CD4-positive, alpha-beta T cell treated with Interleukin-12 subunit alpha and Interleukin-12 subunit beta, for 1 hour (primary cell): ENCODE measurements around the gene CA12.

Experiments
- DNase-seq: peaks from one replicate; pipeline ENCODE4 v3.0.0-alpha.2; 2020

Gene CA12

GRCh38 chr15:63401714-63402497 lies 20.3 kb upstream of the CA12 start:
- no peak for DNase-seq

DNA sequence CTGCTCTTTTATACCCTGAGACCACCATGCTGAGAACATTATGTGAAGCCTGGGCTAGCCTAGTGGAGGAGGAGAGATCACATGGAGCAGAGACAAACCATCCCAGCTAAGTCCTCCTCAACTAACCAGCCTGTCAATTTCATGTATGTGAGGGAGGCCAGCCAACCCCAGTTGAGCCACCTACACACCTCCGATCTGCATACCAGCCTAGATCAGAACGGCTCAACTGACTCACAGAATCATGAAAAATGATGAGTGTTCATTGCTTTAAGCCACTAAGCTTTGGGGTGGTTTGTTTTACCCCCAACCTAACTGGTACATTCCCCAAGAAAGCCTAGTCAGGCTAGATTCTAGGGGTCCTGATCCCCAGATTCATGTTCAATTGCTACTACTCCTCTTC lies 19.4 kb upstream of the CA12 start:
- no peak for DNase-seq

DNA sequence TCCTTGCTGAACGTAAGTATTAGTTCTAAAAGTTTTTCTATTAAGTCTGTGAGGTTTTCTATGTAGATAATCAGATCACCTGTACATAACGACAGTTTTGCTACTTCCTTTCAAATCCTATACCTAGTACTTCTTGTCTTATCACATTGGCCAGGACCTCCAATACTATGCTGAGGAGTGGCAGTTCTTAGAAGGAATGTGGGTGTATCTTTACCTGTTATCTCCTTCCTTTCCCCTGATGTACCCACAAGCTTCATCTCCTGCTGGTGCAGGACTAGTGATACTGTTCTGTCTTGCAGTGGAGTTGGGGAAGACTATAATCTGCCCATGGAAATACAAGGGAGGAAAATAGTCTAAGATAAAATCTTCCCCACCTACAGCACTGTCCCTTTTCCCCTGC lies 16.8 kb upstream of the CA12 start:
- no peak for DNase-seq

- DNase-seq = no peak
These were observed 14.7 kb upstream of the CA12 start for GRCh38 chr15:63396152-63396928.

DNA sequence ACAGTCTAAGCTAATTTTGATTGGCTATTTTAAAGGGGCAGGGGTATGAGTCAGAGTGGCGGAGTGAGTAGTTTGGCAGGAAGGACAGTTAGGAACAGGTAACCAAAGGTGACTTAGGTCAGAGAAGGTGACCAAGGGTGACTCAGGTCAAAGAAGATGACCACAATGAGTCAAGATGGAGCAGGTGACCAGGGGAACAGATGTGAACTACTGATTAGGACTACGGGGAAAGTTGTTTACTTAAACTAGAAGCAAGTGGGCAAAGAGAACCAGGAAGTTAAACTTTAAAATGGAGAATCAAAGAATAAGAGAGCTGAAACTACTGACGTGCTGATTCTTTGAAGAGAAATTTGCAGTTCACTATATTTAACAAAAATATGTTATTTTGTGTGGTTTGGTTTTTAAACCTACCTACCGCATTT lies 14.1 kb upstream of the CA12 start:
- no peak for DNase-seq

GRCh38 chr15:63392361-63393009 lies 10.8 kb upstream of the CA12 start:
- no peak for DNase-seq

DNA sequence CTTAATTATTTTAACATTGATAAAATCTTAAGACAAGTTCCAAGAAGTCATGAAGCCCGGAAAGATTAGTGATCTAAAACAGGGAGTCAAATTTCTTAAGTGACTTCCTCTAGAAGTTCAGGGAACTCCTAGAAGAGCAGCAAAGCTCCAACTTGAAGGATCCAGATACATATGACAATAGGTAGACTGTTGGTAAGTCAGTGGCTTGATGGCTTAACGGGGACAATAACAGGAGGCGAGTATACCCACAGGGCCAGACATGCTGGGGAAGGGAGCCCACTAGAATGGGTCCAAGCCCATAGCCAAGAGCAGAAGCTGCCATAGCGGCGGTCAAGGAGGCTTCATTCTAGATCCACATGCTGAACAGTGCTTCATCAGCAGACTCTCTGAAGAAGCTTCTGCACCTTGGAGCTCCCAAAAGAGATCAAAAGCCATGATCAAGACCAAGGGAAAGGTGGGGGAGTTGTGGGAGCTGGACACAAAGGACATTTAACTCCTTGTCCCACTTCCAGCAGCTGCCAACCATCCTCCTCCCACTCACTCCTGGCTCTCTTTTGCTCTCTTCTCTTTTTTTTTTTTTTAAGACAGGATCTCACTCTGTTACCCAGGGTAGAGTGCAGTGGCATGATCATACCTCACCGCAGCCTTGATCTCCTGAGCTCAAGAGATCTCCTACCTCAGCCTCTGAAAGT lies 10.2 kb upstream of the CA12 start:
- DNase-seq = no peak

DNA sequence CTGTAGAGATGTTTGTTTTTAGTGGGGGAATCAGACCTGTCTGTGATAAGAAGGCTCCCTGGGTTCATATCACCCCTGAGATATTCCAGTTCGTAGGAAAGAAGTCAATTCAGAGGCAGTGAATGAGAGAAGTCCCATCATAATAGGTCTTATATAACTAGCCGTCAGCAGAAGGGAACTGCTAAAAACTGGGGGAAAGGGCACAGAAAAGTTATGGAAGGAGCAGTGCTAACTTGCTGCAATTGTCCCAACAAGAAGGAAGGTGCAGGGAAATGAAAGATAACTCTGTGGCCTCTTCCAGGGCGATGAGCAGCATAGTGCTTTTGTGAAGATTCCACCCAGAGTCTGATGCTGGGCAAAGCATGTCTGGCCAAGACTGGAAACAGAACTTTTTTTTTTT lies 9.0 kb upstream of the CA12 start:
- no peak for DNase-seq

- DNase-seq = no peak
These were observed 8.4 kb upstream of the CA12 start for GRCh38 chr15:63389902-63390670.

DNA sequence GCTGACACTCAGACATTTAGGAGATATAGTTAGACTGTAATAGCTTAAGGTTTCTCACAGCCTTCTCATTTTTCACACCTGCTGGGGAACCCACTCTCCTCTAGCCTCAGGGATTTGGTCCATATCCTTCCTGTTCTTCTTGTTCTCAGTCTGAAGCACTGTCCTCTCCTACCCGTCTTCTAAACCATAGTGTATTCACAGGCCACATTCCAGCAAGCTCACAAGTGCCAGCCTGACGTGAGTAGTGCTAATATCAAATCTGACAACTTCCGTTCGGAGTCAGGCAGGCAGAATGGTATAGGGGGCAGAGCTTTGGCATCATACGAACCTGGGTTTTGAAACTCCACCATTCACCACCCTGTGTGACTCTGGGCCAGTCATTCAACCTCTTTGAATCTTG lies 6.9 kb upstream of the CA12 start:
- DNase-seq = no peak

GRCh38 chr15:63387748-63388493 lies 6.3 kb upstream of the CA12 start:
- DNase-seq = no peak

DNA sequence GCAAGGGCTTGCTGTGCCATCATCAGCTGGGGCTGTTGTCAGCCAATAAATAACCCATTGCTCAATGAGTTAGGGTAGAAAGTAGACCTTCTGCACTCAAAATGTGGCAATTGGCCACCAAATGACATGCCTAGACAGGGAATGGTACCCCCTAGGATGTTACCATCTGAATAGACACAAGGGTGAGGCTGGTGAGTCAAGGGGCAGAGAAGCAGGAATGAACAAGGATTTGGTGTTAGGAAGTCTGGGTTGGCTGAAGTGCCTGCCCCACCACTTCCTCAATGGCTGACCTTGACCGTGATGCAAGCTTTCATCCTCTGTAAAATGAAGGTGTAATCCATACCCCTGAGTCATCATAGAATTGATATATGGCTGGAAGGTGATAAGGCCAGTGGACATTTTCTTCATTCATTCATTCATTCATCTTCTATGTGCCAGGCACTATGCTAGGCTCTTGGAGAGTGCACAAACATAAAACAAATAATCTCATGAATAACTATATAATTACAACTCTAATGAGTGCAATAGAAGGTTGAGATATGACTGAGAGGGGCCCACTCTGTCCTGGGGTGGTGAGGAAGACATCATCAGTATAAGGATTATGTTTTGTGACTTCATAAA lies 4.4 kb upstream of the CA12 start:
- no peak for DNase-seq

- no peak for DNase-seq
These were observed 3.3 kb upstream of the CA12 start for GRCh38 chr15:63384906-63385305.

DNA sequence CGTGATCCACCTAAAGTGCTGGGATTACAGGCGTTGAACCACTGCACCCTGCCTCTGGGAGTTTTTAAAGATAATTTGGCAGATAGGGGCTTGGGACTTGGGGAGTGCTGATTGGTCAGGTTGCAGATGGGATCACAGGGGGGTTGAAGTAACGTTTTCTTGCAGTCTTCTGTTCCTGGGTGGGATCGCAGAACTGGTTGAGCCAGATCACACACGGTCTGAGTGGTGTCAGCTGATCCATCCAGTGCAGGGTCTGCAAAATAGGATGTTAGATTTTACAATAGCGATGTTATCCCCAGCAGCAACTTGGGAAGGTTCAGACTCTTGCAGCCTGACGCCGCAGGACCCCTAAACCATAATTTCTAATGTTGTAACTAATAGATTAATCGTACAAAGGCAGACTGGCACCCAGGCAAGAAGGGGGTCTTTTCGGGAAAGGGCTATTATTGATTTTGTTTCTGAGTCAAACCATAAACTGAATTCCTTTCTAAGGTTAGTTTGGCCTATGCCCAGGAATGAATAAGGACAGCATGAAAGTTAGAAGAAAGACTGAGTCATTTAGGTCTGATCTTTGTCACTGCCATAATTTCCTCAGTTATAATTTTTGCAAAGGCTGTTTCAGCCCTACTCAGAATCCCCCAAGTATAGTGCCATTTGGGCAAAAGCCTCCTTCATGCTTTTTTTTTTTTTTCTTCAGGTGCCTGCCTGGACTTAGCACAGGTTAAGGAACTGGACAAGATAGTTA lies 1.5 kb upstream of the CA12 start:
- DNase-seq = no peak

GRCh38 chr15:63380808-63381282 lies 801 bp downstream of the CA12 start:
- no peak for DNase-seq

- no peak for DNase-seq
These were observed 1.4 kb downstream of the CA12 start for GRCh38 chr15:63380151-63380807.

GRCh38 chr15:63379492-63380150 lies 2.0 kb downstream of the CA12 start:
- no peak for DNase-seq

- no peak for DNase-seq
These were observed 2.7 kb downstream of the CA12 start for GRCh38 chr15:63378946-63379345.
